H9 (cell line): Measurements from ENCODE around the gene CBR1. TPM values are rescaled to one million over a fixed set of nuclear protein-coding genes. Genes with fewer than 3 reads are reported as not detected.
A peak's percentile ranks its signal among the peaks of the same experiment; 100 is the strongest.

Experiments
- DNase-seq: peaks from one replicate; pipeline ENCODE4 v3.0.0-alpha.2; 2017
- H2AFZ ChIP-seq: one replicate; pipeline ENCODE4 v1.6.1; 2013; ENCODE audit warnings: mild to moderate bottlenecking, low read length, control low read depth, moderate library complexity
- H2AK5ac ChIP-seq: 2 replicates; pipeline ENCODE4 v1.6.1; 2013; ENCODE audit warnings: low read length, control low read depth, mixed read lengths; ENCODE audit not compliant: insufficient read length
- H2BK120ac ChIP-seq: one replicate; pipeline ENCODE4 v1.6.1; 2013; ENCODE audit warnings: low read depth, mild to moderate bottlenecking, low read length, control low read depth, inconsistent platforms; ENCODE audit not compliant: poor library complexity, severe bottlenecking
- H2BK12ac ChIP-seq: 2 replicates; pipeline ENCODE4 v1.6.1; 2013; ENCODE audit warnings: low read length, control low read depth, mixed read lengths, low read depth; ENCODE audit not compliant: insufficient read length
- H2BK15ac ChIP-seq: 2 replicates; pipeline ENCODE4 v1.6.1; 2013; ENCODE audit warnings: low read depth, low read length, control low read depth
- H2BK20ac ChIP-seq: one replicate; pipeline ENCODE4 v1.6.1; 2013; ENCODE audit warnings: low read depth, mild to moderate bottlenecking, low read length, control low read depth, inconsistent platforms; ENCODE audit not compliant: poor library complexity, severe bottlenecking
- H2BK5ac ChIP-seq: 2 replicates; pipeline ENCODE4 v1.6.1; 2013; ENCODE audit warnings: low read length, control low read depth, mixed read lengths; ENCODE audit not compliant: insufficient read length
- H3K14ac ChIP-seq: 2 replicates; pipeline ENCODE4 v1.6.1; 2013; ENCODE audit warnings: low read length, control low read depth; ENCODE audit not compliant: insufficient read depth
- H3K18ac ChIP-seq: 2 replicates; pipeline ENCODE4 v1.6.1; 2013; ENCODE audit warnings: low read depth, mild to moderate bottlenecking, mixed read lengths, low read length, control low read depth; ENCODE audit not compliant: insufficient read length
- H3K23ac ChIP-seq: 2 replicates; pipeline ENCODE4 v1.6.1; 2013; ENCODE audit warnings: low read length, control low read depth, mixed read lengths, low read depth; ENCODE audit not compliant: insufficient read length
- H3K23me2 ChIP-seq: 2 replicates; pipeline ENCODE4 v1.6.1; 2013; ENCODE audit warnings: low read depth, mild to moderate bottlenecking, mixed read lengths, low read length, control low read depth; ENCODE audit not compliant: insufficient read length, poor library complexity, severe bottlenecking
- H3K27ac ChIP-seq: 2 replicates; pipeline ENCODE4 v1.5.1; 2013; ENCODE audit warnings: low read length, control low read depth, mixed read lengths, low read depth; ENCODE audit not compliant: insufficient read length
- H3K27me3 ChIP-seq: 2 replicates; pipeline ENCODE4 v1.6.1; 2013; ENCODE audit warnings: low read length, control low read depth, inconsistent platforms; ENCODE audit not compliant: insufficient read depth
- H3K4ac ChIP-seq: 2 replicates; pipeline ENCODE4 v1.6.1; 2013; ENCODE audit warnings: low read depth, mild to moderate bottlenecking, control low read depth, inconsistent platforms, low read length, moderate library complexity
- H3K4me1 ChIP-seq: 2 replicates; pipeline ENCODE4 v1.6.1; 2013; ENCODE audit warnings: low read length, control low read depth, inconsistent platforms; ENCODE audit not compliant: insufficient read depth
- H3K4me2 ChIP-seq: 2 replicates; pipeline ENCODE4 v1.6.1; 2013; ENCODE audit warnings: low read length, control low read depth, mixed read lengths; ENCODE audit not compliant: insufficient read length, insufficient read depth
- H3K56ac ChIP-seq: 2 replicates; pipeline ENCODE4 v1.6.1; 2013; ENCODE audit warnings: low read depth, mild to moderate bottlenecking, mixed read lengths, low read length, control low read depth; ENCODE audit not compliant: insufficient read length
- H3K79me1 ChIP-seq: 2 replicates; pipeline ENCODE4 v1.6.1; 2013; ENCODE audit warnings: low read depth, mild to moderate bottlenecking, moderate library complexity, low read length, control low read depth, inconsistent platforms; ENCODE audit not compliant: insufficient read depth, poor library complexity, severe bottlenecking
- H3K79me2 ChIP-seq: 2 replicates; pipeline ENCODE4 v1.6.1; 2013; ENCODE audit warnings: low read length, control low read depth, inconsistent platforms; ENCODE audit not compliant: insufficient read depth
- H3K9ac ChIP-seq: 2 replicates; pipeline ENCODE4 v1.6.1; 2013; ENCODE audit warnings: low read length, control low read depth, mixed read lengths; ENCODE audit not compliant: insufficient read length; ENCODE audit errors: extremely low read depth
- H3K9me3 ChIP-seq: one replicate; pipeline ENCODE4 v1.6.1; 2013; ENCODE audit warnings: low read depth, low read length, inconsistent platforms; ENCODE audit not compliant: control insufficient read depth
- H3T11ph ChIP-seq: one replicate; pipeline ENCODE4 v1.6.1; 2013; ENCODE audit warnings: mild to moderate bottlenecking, low read length, control low read depth, inconsistent platforms
- H4K20me1 ChIP-seq: one replicate; pipeline ENCODE4 v1.6.1; 2013; ENCODE audit not compliant: control insufficient read depth, insufficient read length, insufficient read depth
- H4K5ac ChIP-seq: 2 replicates; pipeline ENCODE4 v1.6.1; 2013; ENCODE audit warnings: low read depth, mild to moderate bottlenecking, mixed read lengths, low read length, control low read depth; ENCODE audit not compliant: insufficient read length
- H4K8ac ChIP-seq: replicated peaks from 2 replicates; pipeline ENCODE4 v1.6.1; 2013; ENCODE audit warnings: low read length, control low read depth, mixed read lengths, low read depth; ENCODE audit not compliant: insufficient read length
- H4K91ac ChIP-seq: 2 replicates; pipeline ENCODE4 v1.6.1; 2013; ENCODE audit warnings: low read depth, mild to moderate bottlenecking, moderate library complexity, mixed read lengths, low read length, control low read depth; ENCODE audit not compliant: insufficient read length
- H3K27ac Mint-ChIP-seq, 3 experiments: 2 replicates in 2 of 3; 3 replicates in 1 of 3; pipeline ENCODE4 v1.8.0; 2020 to 2021; ENCODE audit warnings: mixed read lengths in 3 of 3, mild to moderate bottlenecking in 1 of 3, moderate library complexity in 1 of 3
- H3K27me3 Mint-ChIP-seq: 2 replicates; pipeline ENCODE4 v1.8.0; 2021; ENCODE audit warnings: low read depth, mild to moderate bottlenecking, moderate library complexity, mixed read lengths
- H3K36me3 Mint-ChIP-seq, 3 experiments: 2 replicates in 2 of 3; 3 replicates in 1 of 3; pipeline ENCODE4 v1.8.0; 2020 to 2021; ENCODE audit warnings: low read depth in 3 of 3, mixed read lengths in 3 of 3; ENCODE audit not compliant: insufficient read depth in 1 of 3
- H3K4me1 Mint-ChIP-seq, 2 experiments: 2 replicates each; pipeline ENCODE4 v1.8.0; 2020; ENCODE audit warnings: mixed read lengths in 2 of 2
- H3K4me3 Mint-ChIP-seq, 2 experiments: 2 replicates in 1 of 2; 3 replicates in 1 of 2; pipeline ENCODE4 v1.8.0; 2020 to 2021; ENCODE audit warnings: mild to moderate bottlenecking in 2 of 2, mixed read lengths in 2 of 2, moderate library complexity in 1 of 2
- H3K9me3 Mint-ChIP-seq, 2 experiments: 2 replicates in 1 of 2; 3 replicates in 1 of 2; pipeline ENCODE4 v1.8.0; 2020; ENCODE audit warnings: mild to moderate bottlenecking in 2 of 2, mixed read lengths in 2 of 2, moderate library complexity in 1 of 2
- WGBS: extraction: QIAGEN DNeasy Blood & Tissue Kit; methylation state at CpG from one replicate; pipeline ENCODE4 v1.1.7; 2013; ENCODE audit warnings: missing lambda C conversion rate, low lambda C conversion rate, mixed read lengths; ENCODE audit not compliant: insufficient read length; ENCODE audit errors: extremely low coverage; 5-methylcytosine and 5-hydroxymethylcytosine counted together
- total RNA-seq: library from RNA; stranded (reverse); gene quantifications from 2 replicates; pipeline ENCODE4 v1.2.1, GENCODE V29; 2021
- TF ChIP-seq, protein P1 (sequence below): fragments of 200-600 bp; sonication (generic); conservative IDR thresholded peaks from 3 replicates; pipeline ENCODE4 v1.8.0; 2021; ENCODE audit warnings: antibody characterized with exemption, mild to moderate bottlenecking

Gene CBR1
- total RNA-seq, 1 experiment from 2014 or later, result 5.7 TPM

GRCh38 chr21:36105327-36105842, 35.6 kb downstream of the CBR1 start:
- peaks cover 8 to 23% of the 10 kb centered on the region in 2 experiments for H3K9me3 Mint-ChIP-seq
- H2BK20ac ChIP-seq, result no peak overlapping the region
- peaks cover 3% of the 10 kb centered on the region; the same call in 1 of the 2 replicates for H3K4me1 ChIP-seq
- peak overlapping the region; percentile 74 to 78 (median 75); a peak in 5 of 7 replicates for H3K27ac Mint-ChIP-seq
- H3K27me3 ChIP-seq, result no peaks in the 10 kb centered on the region
- no CpG with 5 or more reads among the region's 4 CpGs for WGBS
- peaks cover 3% of the 10 kb centered on the region; the same call in 1 of the 2 replicates for H3K79me2 ChIP-seq
- peak overlapping the region; percentile 93 for H2BK5ac ChIP-seq
- no peaks in the 10 kb centered on the region for H3K79me1 ChIP-seq
- no peak overlapping the region for H2BK12ac ChIP-seq
- H3K4ac ChIP-seq, result no peak overlapping the region; the same call in 1 of the 2 replicates
- H3K4me2 ChIP-seq, result peak overlapping the region; percentile 97
- no peaks in the 10 kb centered on the region for H3K9me3 ChIP-seq
- peak overlapping the region; percentile 83 to 89 for H3K4me3 Mint-ChIP-seq
- H3K23me2 ChIP-seq, result peaks cover 8% of the 10 kb centered on the region
- H3K9ac ChIP-seq, result peak overlapping the region; percentile 98
- no peak overlapping the region for H2AFZ ChIP-seq
- peaks cover 29 to 38% (median 36%) of the 10 kb centered on the region in 3 experiments for H3K36me3 Mint-ChIP-seq
- H3K56ac ChIP-seq, result peak overlapping the region; percentile 89
- peak overlapping the region; percentile 40 for H3K23ac ChIP-seq
- peak overlapping the region; percentile 85 for H3K27ac ChIP-seq
- no peak overlapping the region for H4K5ac ChIP-seq
- H2BK120ac ChIP-seq, result no peak overlapping the region
- no peak overlapping the region for H2BK15ac ChIP-seq
- no peak for DNase-seq
- H4K20me1 ChIP-seq, result no peaks in the 10 kb centered on the region
- H3K4me1 Mint-ChIP-seq, result peaks cover 49 to 64% of the 10 kb centered on the region in 2 experiments
- no peak overlapping the region for H4K8ac ChIP-seq
- peak overlapping the region; percentile 83 for H3K18ac ChIP-seq
- H3T11ph ChIP-seq, result no peak overlapping the region
- no peak overlapping the region for H2AK5ac ChIP-seq
- peak overlapping the region; percentile 93; the same call in 1 of the 2 replicates for H3K14ac ChIP-seq
- H4K91ac ChIP-seq, result no peak overlapping the region
- H3K27me3 Mint-ChIP-seq, result no peaks in the 10 kb centered on the region; the same call in 1 of the 2 replicates
- TF ChIP-seq, protein P1, sequence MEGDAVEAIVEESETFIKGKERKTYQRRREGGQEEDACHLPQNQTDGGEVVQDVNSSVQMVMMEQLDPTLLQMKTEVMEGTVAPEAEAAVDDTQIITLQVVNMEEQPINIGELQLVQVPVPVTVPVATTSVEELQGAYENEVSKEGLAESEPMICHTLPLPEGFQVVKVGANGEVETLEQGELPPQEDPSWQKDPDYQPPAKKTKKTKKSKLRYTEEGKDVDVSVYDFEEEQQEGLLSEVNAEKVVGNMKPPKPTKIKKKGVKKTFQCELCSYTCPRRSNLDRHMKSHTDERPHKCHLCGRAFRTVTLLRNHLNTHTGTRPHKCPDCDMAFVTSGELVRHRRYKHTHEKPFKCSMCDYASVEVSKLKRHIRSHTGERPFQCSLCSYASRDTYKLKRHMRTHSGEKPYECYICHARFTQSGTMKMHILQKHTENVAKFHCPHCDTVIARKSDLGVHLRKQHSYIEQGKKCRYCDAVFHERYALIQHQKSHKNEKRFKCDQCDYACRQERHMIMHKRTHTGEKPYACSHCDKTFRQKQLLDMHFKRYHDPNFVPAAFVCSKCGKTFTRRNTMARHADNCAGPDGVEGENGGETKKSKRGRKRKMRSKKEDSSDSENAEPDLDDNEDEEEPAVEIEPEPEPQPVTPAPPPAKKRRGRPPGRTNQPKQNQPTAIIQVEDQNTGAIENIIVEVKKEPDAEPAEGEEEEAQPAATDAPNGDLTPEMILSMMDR, result no peak
